Endodermal cell (in vitro differentiated cells): ENCODE results near the gene STAM. TPM values are rescaled to one million over a fixed set of nuclear protein-coding genes. Genes with fewer than 3 reads are reported as not detected.

Experiments used
- DNase-seq: peaks from one replicate; pipeline ENCODE4 v3.0.0-alpha.2; 2017
- H3K27ac ChIP-seq: 2 replicates; pipeline ENCODE4 v1.5.1; 2013; ENCODE audit warnings: mild to moderate bottlenecking, low read depth, low read length, moderate library complexity
- H3K27me3 ChIP-seq: 2 replicates; pipeline ENCODE4 v1.6.1; 2013; ENCODE audit warnings: mild to moderate bottlenecking, low read length, moderate library complexity; ENCODE audit not compliant: insufficient read depth, control insufficient read depth, poor library complexity, severe bottlenecking
- H3K36me3 ChIP-seq: 2 replicates; pipeline ENCODE4 v1.7.0; 2013; ENCODE audit warnings: mild to moderate bottlenecking, low read length, moderate library complexity; ENCODE audit not compliant: control insufficient read depth, insufficient read depth
- H3K4me1 ChIP-seq: one replicate; pipeline ENCODE4 v1.7.0; 2013; ENCODE audit warnings: low read length; ENCODE audit not compliant: control insufficient read depth, insufficient read depth
- H3K4me3 ChIP-seq: 2 replicates; pipeline ENCODE4 v1.5.1; 2013; ENCODE audit warnings: mild to moderate bottlenecking, low read length, moderate library complexity
- H3K9ac ChIP-seq: 2 replicates; pipeline ENCODE4 v1.6.1; 2013; ENCODE audit warnings: mild to moderate bottlenecking, low read length, moderate library complexity; ENCODE audit not compliant: poor library complexity, severe bottlenecking; ENCODE audit errors: extremely low read depth
- H3K9me3 ChIP-seq: 2 replicates; pipeline ENCODE4 v1.6.1; 2013; ENCODE audit warnings: mild to moderate bottlenecking, low read length, moderate library complexity; ENCODE audit not compliant: control insufficient read depth
- H3K27ac Mint-ChIP-seq: 2 replicates; pipeline ENCODE4 v1.8.0; 2020; ENCODE audit warnings: mixed read lengths
- H3K27me3 Mint-ChIP-seq: 2 replicates; pipeline ENCODE4 v1.8.0; 2021; ENCODE audit warnings: mild to moderate bottlenecking, mixed read lengths; ENCODE audit not compliant: insufficient read depth
- H3K36me3 Mint-ChIP-seq: 2 replicates; pipeline ENCODE4 v1.8.0; 2020; ENCODE audit warnings: low read depth, mixed read lengths
- H3K4me1 Mint-ChIP-seq: 2 replicates; pipeline ENCODE4 v1.8.0; 2020; ENCODE audit warnings: mixed read lengths
- H3K4me3 Mint-ChIP-seq: 2 replicates; pipeline ENCODE4 v1.8.0; 2020; ENCODE audit warnings: mild to moderate bottlenecking, moderate library complexity, mixed read lengths
- H3K9me3 Mint-ChIP-seq: 2 replicates; pipeline ENCODE4 v1.8.0; 2020; ENCODE audit warnings: mild to moderate bottlenecking, mixed read lengths
- WGBS, 2 experiments: methylation state at CpG; one replicate each; pipeline versions ENCODE4 v1.1.5 to v1.1.7; 2013; ENCODE audit warnings: missing lambda C conversion rate in 2 of 2, mixed read lengths in 1 of 2; ENCODE audit not compliant: insufficient coverage in 1 of 2, insufficient read length in 1 of 2; 5-methylcytosine and 5-hydroxymethylcytosine counted together
- total RNA-seq, 2 donors: library from RNA; stranded (reverse); fragmentation: NEBNext Ultra II Directional in 1 of 2; extraction: Animal tissue kit (Norgen Biotek cat#: 25700) in 1 of 2; gene quantifications; 2 replicates in 1 of 2; 3 replicates in 1 of 2; pipeline ENCODE4 v1.2.1, GENCODE V29; 2021
- TF ChIP-seq, protein P1 (sequence below): fragments of 200-600 bp; sonication (generic); conservative IDR thresholded peaks from 2 replicates; pipeline ENCODE4 v1.5.0; 2021; ENCODE audit warnings: antibody characterized with exemption, mild to moderate bottlenecking

The STAM gene
- total RNA-seq, 2 donors from 2014 or later, result 26.7 to 30.0 TPM

DNA sequence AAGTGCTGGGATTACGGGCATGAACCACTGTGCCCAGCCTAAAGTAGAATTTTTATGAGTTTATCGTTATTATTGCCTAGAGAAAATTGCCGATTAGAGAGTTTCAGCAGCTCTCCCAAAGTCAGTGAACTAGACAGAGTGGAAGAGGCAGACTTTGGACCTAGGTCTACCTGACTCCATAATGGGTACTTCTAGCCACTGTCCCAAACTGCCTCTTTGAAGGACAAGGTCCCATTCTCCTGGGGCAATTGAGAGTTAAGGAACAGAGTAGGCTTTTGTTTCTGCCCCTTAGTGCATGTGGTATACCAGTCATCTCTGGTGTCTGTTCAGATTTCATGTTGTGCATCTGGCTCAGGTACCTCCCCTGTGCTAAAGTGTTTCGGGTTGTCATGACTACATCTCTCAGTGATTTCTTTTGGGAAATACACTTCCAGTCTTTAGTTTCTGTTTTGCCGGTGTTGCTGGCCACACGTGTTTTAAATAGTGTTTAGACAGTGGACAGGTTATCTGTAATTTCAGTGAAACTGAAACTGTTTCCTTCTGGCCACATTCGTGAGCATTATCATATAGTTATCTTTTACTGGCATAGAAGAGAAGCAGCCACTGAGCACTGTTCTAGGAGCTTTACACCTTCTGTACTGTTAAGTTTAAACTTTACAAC lies 112.7 kb downstream of the STAM start:
- no peak for DNase-seq
- TF ChIP-seq, protein P1, sequence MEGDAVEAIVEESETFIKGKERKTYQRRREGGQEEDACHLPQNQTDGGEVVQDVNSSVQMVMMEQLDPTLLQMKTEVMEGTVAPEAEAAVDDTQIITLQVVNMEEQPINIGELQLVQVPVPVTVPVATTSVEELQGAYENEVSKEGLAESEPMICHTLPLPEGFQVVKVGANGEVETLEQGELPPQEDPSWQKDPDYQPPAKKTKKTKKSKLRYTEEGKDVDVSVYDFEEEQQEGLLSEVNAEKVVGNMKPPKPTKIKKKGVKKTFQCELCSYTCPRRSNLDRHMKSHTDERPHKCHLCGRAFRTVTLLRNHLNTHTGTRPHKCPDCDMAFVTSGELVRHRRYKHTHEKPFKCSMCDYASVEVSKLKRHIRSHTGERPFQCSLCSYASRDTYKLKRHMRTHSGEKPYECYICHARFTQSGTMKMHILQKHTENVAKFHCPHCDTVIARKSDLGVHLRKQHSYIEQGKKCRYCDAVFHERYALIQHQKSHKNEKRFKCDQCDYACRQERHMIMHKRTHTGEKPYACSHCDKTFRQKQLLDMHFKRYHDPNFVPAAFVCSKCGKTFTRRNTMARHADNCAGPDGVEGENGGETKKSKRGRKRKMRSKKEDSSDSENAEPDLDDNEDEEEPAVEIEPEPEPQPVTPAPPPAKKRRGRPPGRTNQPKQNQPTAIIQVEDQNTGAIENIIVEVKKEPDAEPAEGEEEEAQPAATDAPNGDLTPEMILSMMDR, result no peak
- Histone ChIP-seq H3K9ac (no peak overlapping the region), H3K27me3 (no peaks in the 10 kb centered on the region), H3K4me3 (no peak overlapping the region), H3K36me3 (no peaks in the 10 kb centered on the region), H3K27ac (no peak overlapping the region), H3K4me1 (no peaks in the 10 kb centered on the region), H3K9me3 (no peaks in the 10 kb centered on the region)
- Mint-ChIP-seq H3K36me3 (no peaks in the 10 kb centered on the region), H3K27ac (no peak overlapping the region), H3K4me3 (no peak overlapping the region), H3K27me3 (peaks cover 5% of the 10 kb centered on the region), H3K4me1 (no peaks in the 10 kb centered on the region), H3K9me3 (no peaks in the 10 kb centered on the region)
- WGBS, 2 experiments, result 91 to 96% methylated on average over 6 to 7 of the region's 7 CpGs

DNA sequence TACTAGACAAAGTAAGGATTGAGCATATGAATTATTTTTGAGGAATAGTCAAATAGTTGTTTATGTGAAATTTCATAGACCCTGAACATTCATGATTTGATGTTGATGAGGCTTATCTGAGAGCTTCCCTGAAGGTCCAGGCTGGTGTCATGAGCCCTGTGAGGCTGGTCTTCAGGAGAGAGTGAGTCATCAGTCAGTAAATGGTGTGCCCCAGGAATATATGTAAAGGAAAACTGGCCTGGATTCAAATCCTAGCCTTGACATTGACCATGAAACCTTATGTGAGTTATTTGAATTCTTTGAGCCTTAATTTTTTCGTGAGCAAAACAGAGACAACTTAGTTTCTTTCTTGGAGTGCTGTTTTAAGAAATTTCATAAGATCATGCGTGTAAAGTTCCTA lies 114.2 kb downstream of the STAM start:
- Mint-ChIP-seq H3K4me1 (no peaks in the 10 kb centered on the region), H3K36me3 (no peaks in the 10 kb centered on the region), H3K27ac (no peak overlapping the region), H3K4me3 (no peak overlapping the region), H3K9me3 (no peaks in the 10 kb centered on the region), H3K27me3 (peaks cover 17% of the 10 kb centered on the region)
- Histone ChIP-seq H3K9ac (no peak overlapping the region), H3K4me3 (no peak overlapping the region), H3K36me3 (no peaks in the 10 kb centered on the region), H3K4me1 (no peaks in the 10 kb centered on the region), H3K27ac (no peak overlapping the region), H3K27me3 (no peaks in the 10 kb centered on the region), H3K9me3 (no peaks in the 10 kb centered on the region)
- TF ChIP-seq, protein P1, result no peak
- no peak for DNase-seq
- 83 to 96% methylated on average over 1 to 2 of the region's 2 CpGs for WGBS, 2 experiments

DNA sequence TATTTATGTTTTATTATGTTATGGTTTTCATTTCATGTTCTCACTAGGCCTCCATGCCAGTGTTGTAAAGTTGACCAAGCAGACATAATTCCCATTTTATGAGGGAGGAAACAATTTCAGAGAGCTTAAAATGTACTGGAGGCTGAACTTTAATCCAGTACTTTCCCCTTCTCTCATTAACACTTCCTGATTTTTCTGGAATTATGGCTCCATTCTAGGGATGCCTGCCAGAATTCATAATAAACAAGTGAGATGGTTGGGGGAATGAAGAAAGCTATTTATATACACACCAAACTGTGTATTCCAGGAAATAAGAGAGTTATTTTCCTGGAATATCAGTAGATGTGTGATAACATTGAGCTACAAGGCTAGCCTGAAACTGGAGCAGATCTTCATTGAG lies 114.9 kb downstream of the STAM start:
- peaks cover 24% of the 10 kb centered on the region for H3K27me3 Mint-ChIP-seq
- Histone ChIP-seq H3K27ac (no peak overlapping the region), H3K27me3 (no peaks in the 10 kb centered on the region), H3K9me3 (no peaks in the 10 kb centered on the region), H3K4me1 (no peaks in the 10 kb centered on the region), H3K9ac (no peak overlapping the region), H3K4me3 (no peak overlapping the region), H3K36me3 (no peaks in the 10 kb centered on the region)
- H3K36me3 Mint-ChIP-seq, result no peaks in the 10 kb centered on the region
- DNase-seq, result no peak
- TF ChIP-seq, protein P1, result no peak
- no peak overlapping the region for H3K4me3 Mint-ChIP-seq
- H3K27ac Mint-ChIP-seq, result no peak overlapping the region
- no peaks in the 10 kb centered on the region for H3K4me1 Mint-ChIP-seq
- H3K9me3 Mint-ChIP-seq, result no peaks in the 10 kb centered on the region
